Measurements from ENCODE around the gene STON2. TPM values are rescaled to one million over a fixed set of nuclear protein-coding genes. Genes with fewer than 3 reads are reported as not detected.

The STON2 gene
- total RNA-seq, 1 experiment from 2014 or later: 8.6 TPM

GRCh38 chr14:81429028-81429427, 28.9 kb upstream of the STON2 start:
- CTCF ChIA-PET: no interaction called here
- H3K4me3 ChIP-seq (ENCODE audit: low read depth, low read length, poor library complexity, severe bottlenecking): no peak overlapping the region
- intact Hi-C loops (cut with micrococcal nuclease; ENCODE audit: unreplicated experiment): no loop called here

GRCh38 chr14:81427348-81428058, 27.4 kb upstream of the STON2 start:
- H3K4me3 ChIP-seq (ENCODE audit: low read depth, low read length, poor library complexity, severe bottlenecking): no peak overlapping the region
- CTCF ChIA-PET: no interaction called here
- peaks cover 15% of the 10 kb centered on the region for H3K4me1 ChIP-seq (ENCODE audit: insufficient read depth, low read length, poor library complexity, severe bottlenecking)
- H3K27ac ChIP-seq (ENCODE audit: low read depth, low read length, poor library complexity, severe bottlenecking): no peak overlapping the region
- intact Hi-C loops (cut with micrococcal nuclease; ENCODE audit: unreplicated experiment): no loop called here
- H3K36me3 ChIP-seq (ENCODE audit: insufficient read depth, low read length, poor library complexity, severe bottlenecking): no peaks in the 10 kb centered on the region
- H3K27me3 ChIP-seq (replicated peaks; ENCODE audit: insufficient read depth, low read depth, low read length, poor library complexity): no peaks in the 10 kb centered on the region
- DNase-seq (ENCODE audit: low spot score): peak; percentile 89
- no peaks in the 10 kb centered on the region for H3K9me3 ChIP-seq (ENCODE audit: low read depth, low read length, poor library complexity, severe bottlenecking)
- no TSS peak for BruUV-seq (replicated peaks)
- POLR2A ChIA-PET (ENCODE audit: low non-redundant PET): no interaction called here
- TF ChIP-seq EZH2 (IDR thresholded peaks at IDR 0.05; ENCODE audit: borderline replicate concordance, low read depth, low read length, poor library complexity, severe bottlenecking): no peak

More at GRCh38 chr14:81429028-81429427, 28.9 kb upstream of the STON2 start:
- BruUV-seq (replicated peaks): no TSS peak
- DNase-seq (ENCODE audit: low spot score): no peak
- Histone ChIP-seq H3K27ac (ENCODE audit: low read depth, low read length, poor library complexity, severe bottlenecking) (no peak overlapping the region), H3K36me3 (ENCODE audit: insufficient read depth, low read length, poor library complexity, severe bottlenecking) (no peaks in the 10 kb centered on the region), H3K9me3 (ENCODE audit: low read depth, low read length, poor library complexity, severe bottlenecking) (no peaks in the 10 kb centered on the region), H3K4me1 (ENCODE audit: insufficient read depth, low read length, poor library complexity, severe bottlenecking) (peaks cover 15% of the 10 kb centered on the region), H3K27me3 (replicated peaks; ENCODE audit: insufficient read depth, low read depth, low read length, poor library complexity) (no peaks in the 10 kb centered on the region)
- POLR2A ChIA-PET (ENCODE audit: low non-redundant PET): no interaction called here
- TF ChIP-seq EZH2 (IDR thresholded peaks at IDR 0.05; ENCODE audit: borderline replicate concordance, low read depth, low read length, poor library complexity, severe bottlenecking) (no peak), CTCF (conservative IDR thresholded peaks at IDR 0.05; ENCODE audit: low read depth, low read length) (no peak)

DNA sequence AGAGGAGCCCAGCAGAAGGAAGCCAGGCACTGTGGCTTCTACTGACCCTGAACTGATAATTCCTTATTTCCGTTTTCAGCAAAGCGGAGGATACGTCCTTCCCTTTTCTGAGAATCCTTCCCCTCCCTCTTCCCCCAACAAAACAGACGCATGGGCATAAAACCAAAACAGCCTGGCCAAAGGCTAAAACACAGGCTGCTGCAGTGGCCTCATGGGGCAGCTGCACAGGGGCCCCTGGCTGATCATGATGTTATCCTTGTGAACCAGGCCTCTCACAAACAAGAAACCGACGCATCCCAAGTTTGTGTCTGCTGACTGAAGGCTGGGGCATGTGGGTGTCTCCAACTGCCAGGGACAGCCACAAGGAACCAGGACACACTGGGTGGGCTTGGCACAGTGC, 23.4 kb upstream of the STON2 start:
- no peaks in the 10 kb centered on the region for H3K27me3 ChIP-seq (replicated peaks; ENCODE audit: insufficient read depth, low read depth, low read length, poor library complexity)
- H3K9me3 ChIP-seq (ENCODE audit: low read depth, low read length, poor library complexity, severe bottlenecking): no peaks in the 10 kb centered on the region
- H3K4me3 ChIP-seq (ENCODE audit: low read depth, low read length, poor library complexity, severe bottlenecking): no peak overlapping the region
- TF ChIP-seq EZH2 (IDR thresholded peaks at IDR 0.05; ENCODE audit: borderline replicate concordance, low read depth, low read length, poor library complexity, severe bottlenecking) (no peak), CTCF (conservative IDR thresholded peaks at IDR 0.05; ENCODE audit: low read depth, low read length) (no peak)
- no TSS peak for BruUV-seq (replicated peaks)
- no peaks in the 10 kb centered on the region for H3K36me3 ChIP-seq (ENCODE audit: insufficient read depth, low read length, poor library complexity, severe bottlenecking)
- no peak overlapping the region for H3K27ac ChIP-seq (ENCODE audit: low read depth, low read length, poor library complexity, severe bottlenecking)
- intact Hi-C loops (cut with micrococcal nuclease; ENCODE audit: unreplicated experiment): no loop called here
- peaks cover 15% of the 10 kb centered on the region for H3K4me1 ChIP-seq (ENCODE audit: insufficient read depth, low read length, poor library complexity, severe bottlenecking)
- POLR2A ChIA-PET (ENCODE audit: low non-redundant PET): no interaction called here
- no peak for DNase-seq (ENCODE audit: low spot score)
- CTCF ChIA-PET: no interaction called here

Measured in A673 (cell line).